DND-41 (cell line): Measurements from ENCODE around the gene NPDC1.

Experiments
- ATAC-seq: fragments of 200-7000 bp; cut with Tn5 transposase; 3 replicates; pipeline ENCODE4 v1.9.1; 2021; ENCODE audit warnings: low read depth; ENCODE audit not compliant: insufficient read depth
- DNase-seq: peaks from one replicate; pipeline ENCODE4 v3.0.0-alpha.2; 2020
- H2AFZ ChIP-seq: 2 replicates; pipeline ENCODE4 v1.6.0; 2012; ENCODE audit warnings: low read depth, low read length
- H3K27ac ChIP-seq: 2 replicates; pipeline ENCODE4 v1.5.1; 2012; ENCODE audit warnings: low read length, inconsistent platforms
- H3K27me3 ChIP-seq: fragments of 200-600 bp; sonication (generic); 2 replicates; pipeline ENCODE4 v1.6.0; 2012; ENCODE audit warnings: low read length, mild to moderate bottlenecking, inconsistent platforms; ENCODE audit not compliant: insufficient read depth, poor library complexity
- H3K36me3 ChIP-seq: 2 replicates; pipeline ENCODE4 v1.5.1; 2012; ENCODE audit warnings: low read length, inconsistent platforms; ENCODE audit not compliant: insufficient read depth
- H3K4me1 ChIP-seq: 2 replicates; pipeline ENCODE4 v1.5.1; 2012; ENCODE audit warnings: mild to moderate bottlenecking, low read length; ENCODE audit not compliant: insufficient read depth
- H3K4me2 ChIP-seq: 2 replicates; pipeline ENCODE4 v1.6.0; 2012; ENCODE audit warnings: mild to moderate bottlenecking, moderate library complexity, low read length, inconsistent platforms; ENCODE audit not compliant: insufficient read depth
- H3K4me3 ChIP-seq, 2 experiments: fragments of 200-600 bp in 1 of 2; shearing (Covaris generic) in 1 of 2; 2 replicates each; pipeline ENCODE4 v1.5.1; 2012 to 2016; ENCODE audit warnings: inconsistent platforms in 2 of 2, low read length in 2 of 2, mild to moderate bottlenecking in 2 of 2, low read depth in 1 of 2, moderate library complexity in 1 of 2
- H3K79me2 ChIP-seq: 2 replicates; pipeline ENCODE4 v1.6.0; 2012; ENCODE audit warnings: low read length, inconsistent platforms; ENCODE audit not compliant: insufficient read depth
- H3K9ac ChIP-seq: 2 replicates; pipeline ENCODE4 v1.6.0; 2012; ENCODE audit warnings: low read depth, mild to moderate bottlenecking, inconsistent platforms, low read length, moderate library complexity
- H3K9me3 ChIP-seq: 2 replicates; pipeline ENCODE4 v1.5.1; 2012; ENCODE audit warnings: low read length, moderate library complexity, mild to moderate bottlenecking, inconsistent platforms; ENCODE audit not compliant: insufficient read depth, severe bottlenecking
- H4K20me1 ChIP-seq: 2 replicates; pipeline ENCODE4 v1.6.0; 2012; ENCODE audit warnings: low read length; ENCODE audit not compliant: insufficient read depth
- EZH2 ChIP-seq: IDR thresholded peaks from 3 replicates; pipeline ENCODE4 v1.6.1; 2012; ENCODE audit warnings: borderline replicate concordance, low read depth, mild to moderate bottlenecking, moderate library complexity, low read length, inconsistent platforms; ENCODE audit not compliant: severe bottlenecking
- TF ChIP-seq, protein P1 (sequence below): IDR thresholded peaks from 2 replicates; pipeline ENCODE4 v1.5.1; 2012; ENCODE audit warnings: borderline replicate concordance, low read length, moderate library complexity, mild to moderate bottlenecking; ENCODE audit not compliant: poor library complexity, severe bottlenecking; ENCODE audit errors: extremely low read depth

Gene NPDC1

DNA sequence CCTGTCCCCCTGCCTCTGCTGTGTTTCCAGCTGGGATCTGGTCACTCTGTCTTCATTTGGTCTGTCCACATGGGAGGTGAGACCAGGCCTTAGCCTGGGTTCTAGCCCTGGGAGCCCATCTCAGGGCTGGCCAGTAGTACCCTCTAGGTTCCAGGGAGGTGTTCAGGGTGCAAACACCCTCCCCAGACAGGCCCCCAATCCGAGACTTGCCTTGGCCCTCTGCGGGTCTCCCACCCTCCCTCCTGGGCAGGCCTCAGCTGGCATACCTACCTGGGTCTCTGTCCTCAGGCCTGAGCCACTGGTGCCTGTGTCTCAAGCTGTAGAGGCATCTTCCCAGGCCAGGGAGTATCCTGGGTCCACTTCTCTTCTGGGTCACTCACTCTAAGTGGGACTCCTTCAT, 25.3 kb upstream of the NPDC1 start:
- H3K4me2 ChIP-seq = peak overlapping the region; percentile 97
- peaks cover 16% of the 10 kb centered on the region for H3K79me2 ChIP-seq
- H3K27ac ChIP-seq = peak overlapping the region; percentile 32
- H3K36me3 ChIP-seq = peaks cover 4% of the 10 kb centered on the region; the same call in 1 of the 2 replicates
- no peaks in the 10 kb centered on the region for H3K9me3 ChIP-seq
- TF ChIP-seq EZH2 = no peak
- no peak for DNase-seq
- H2AFZ ChIP-seq = peak overlapping the region; percentile 62; the same call in 1 of the 2 replicates
- H4K20me1 ChIP-seq = peaks cover 26% of the 10 kb centered on the region
- peak overlapping the region; percentile 60 for H3K9ac ChIP-seq
- H3K4me3 ChIP-seq = peak overlapping the region; percentile 9 to 76; a peak in 3 of 4 replicates
- ATAC-seq = no peak
- H3K27me3 ChIP-seq = no peaks in the 10 kb centered on the region
- peaks cover 37% of the 10 kb centered on the region for H3K4me1 ChIP-seq

DNA sequence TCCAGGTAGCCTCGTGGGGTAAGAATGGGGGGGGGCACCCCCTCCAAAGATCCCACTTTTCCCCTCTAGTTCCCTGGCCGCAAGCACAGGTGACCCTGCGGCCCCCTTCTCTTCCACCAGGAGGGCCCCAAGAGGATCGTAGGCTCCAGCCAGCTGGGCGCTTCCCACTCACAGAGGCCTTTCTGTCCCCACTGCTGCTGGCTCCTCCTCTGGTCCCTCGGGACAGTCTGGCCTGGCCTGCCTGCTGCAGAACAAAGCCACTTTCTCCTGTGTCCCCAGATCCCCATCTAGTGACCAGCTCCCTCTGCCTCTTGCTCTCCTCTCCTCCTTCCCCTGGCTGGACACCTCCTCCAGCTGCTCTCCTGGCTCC, 24.9 kb upstream of the NPDC1 start:
- peaks cover 29% of the 10 kb centered on the region for H4K20me1 ChIP-seq
- peaks cover 37% of the 10 kb centered on the region for H3K4me1 ChIP-seq
- no peak for TF ChIP-seq EZH2
- TF ChIP-seq, protein P1, sequence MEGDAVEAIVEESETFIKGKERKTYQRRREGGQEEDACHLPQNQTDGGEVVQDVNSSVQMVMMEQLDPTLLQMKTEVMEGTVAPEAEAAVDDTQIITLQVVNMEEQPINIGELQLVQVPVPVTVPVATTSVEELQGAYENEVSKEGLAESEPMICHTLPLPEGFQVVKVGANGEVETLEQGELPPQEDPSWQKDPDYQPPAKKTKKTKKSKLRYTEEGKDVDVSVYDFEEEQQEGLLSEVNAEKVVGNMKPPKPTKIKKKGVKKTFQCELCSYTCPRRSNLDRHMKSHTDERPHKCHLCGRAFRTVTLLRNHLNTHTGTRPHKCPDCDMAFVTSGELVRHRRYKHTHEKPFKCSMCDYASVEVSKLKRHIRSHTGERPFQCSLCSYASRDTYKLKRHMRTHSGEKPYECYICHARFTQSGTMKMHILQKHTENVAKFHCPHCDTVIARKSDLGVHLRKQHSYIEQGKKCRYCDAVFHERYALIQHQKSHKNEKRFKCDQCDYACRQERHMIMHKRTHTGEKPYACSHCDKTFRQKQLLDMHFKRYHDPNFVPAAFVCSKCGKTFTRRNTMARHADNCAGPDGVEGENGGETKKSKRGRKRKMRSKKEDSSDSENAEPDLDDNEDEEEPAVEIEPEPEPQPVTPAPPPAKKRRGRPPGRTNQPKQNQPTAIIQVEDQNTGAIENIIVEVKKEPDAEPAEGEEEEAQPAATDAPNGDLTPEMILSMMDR = no peak
- peak overlapping the region; percentile 60 for H3K9ac ChIP-seq
- H3K4me3 ChIP-seq = peak overlapping the region; percentile 9 to 76; a peak in 3 of 4 replicates
- H3K27ac ChIP-seq = peak overlapping the region; percentile 32
- peaks cover 8% of the 10 kb centered on the region for H3K36me3 ChIP-seq
- no peaks in the 10 kb centered on the region for H3K9me3 ChIP-seq
- peaks cover 16% of the 10 kb centered on the region for H3K79me2 ChIP-seq
- peak overlapping the region; percentile 62 for H2AFZ ChIP-seq
- DNase-seq = no peak
- peak overlapping the region; percentile 97 for H3K4me2 ChIP-seq
- ATAC-seq = no peak
- H3K27me3 ChIP-seq = no peaks in the 10 kb centered on the region

DNA sequence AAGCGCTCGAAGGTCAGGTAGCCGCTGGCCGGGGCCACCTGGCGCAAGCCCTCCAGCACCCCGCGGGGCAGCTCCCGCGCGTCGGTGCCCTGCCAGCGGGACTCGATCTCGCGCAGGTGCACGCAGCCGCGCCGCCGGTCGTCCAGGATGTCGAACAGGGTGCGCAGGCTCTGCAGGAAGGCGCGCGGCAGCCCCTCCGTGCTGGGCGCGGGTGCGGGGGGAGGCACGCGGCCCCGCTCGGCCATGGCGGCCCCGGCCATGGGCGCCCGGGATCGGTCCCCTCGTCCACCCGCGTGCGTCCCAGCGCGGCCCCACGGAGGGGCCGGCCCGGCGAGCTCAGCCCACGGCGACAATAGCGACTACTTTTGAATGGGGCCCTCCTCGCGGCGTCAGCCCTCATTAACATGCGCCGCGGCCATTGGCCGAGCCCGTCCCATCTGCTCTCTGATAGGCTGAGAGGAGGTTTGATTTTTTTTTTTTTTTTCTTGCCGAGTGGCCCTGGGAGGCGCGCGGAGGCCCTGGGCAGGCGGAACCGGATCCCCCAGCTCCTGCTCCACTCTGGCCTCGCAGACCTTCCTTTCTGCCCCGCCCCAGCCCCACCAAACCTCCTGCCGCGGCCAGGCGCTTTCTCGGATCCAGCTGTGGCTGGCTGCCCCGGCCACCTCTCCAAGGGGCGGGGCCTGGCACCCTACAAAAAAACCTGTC, 24.4 kb upstream of the NPDC1 start, which contains the start of gene SAPCD2:
SAPCD2 (minus strand) TSS at position 357 of the 705 bp plus-strand sequence; CDS start at position 260, 97 bp downstream.
- TF ChIP-seq EZH2 = no peak
- TF ChIP-seq, protein P1 = no peak
- H3K9ac ChIP-seq = peak within 1 kb of the TSS; percentile 60
- peaks cover 34% of the 10 kb centered on the region for H4K20me1 ChIP-seq
- H3K9me3 ChIP-seq = no peaks in the 10 kb centered on the region
- H2AFZ ChIP-seq = peak within 1 kb of the TSS; percentile 70
- H3K27ac ChIP-seq = peak within 1 kb of the TSS; percentile 32
- peaks cover 16% of the 10 kb centered on the region for H3K79me2 ChIP-seq
- ATAC-seq = peak; percentile 86
- peak within 1 kb of the TSS; percentile 53 to 76; a peak in 3 of 4 replicates for H3K4me3 ChIP-seq
- H3K27me3 ChIP-seq = no peaks in the 10 kb centered on the region
- peak; percentile 89 for DNase-seq
- H3K4me1 ChIP-seq = peaks cover 37% of the 10 kb centered on the region
- peak within 1 kb of the TSS; percentile 97 for H3K4me2 ChIP-seq
- H3K36me3 ChIP-seq = peaks cover 13% of the 10 kb centered on the region

DNA sequence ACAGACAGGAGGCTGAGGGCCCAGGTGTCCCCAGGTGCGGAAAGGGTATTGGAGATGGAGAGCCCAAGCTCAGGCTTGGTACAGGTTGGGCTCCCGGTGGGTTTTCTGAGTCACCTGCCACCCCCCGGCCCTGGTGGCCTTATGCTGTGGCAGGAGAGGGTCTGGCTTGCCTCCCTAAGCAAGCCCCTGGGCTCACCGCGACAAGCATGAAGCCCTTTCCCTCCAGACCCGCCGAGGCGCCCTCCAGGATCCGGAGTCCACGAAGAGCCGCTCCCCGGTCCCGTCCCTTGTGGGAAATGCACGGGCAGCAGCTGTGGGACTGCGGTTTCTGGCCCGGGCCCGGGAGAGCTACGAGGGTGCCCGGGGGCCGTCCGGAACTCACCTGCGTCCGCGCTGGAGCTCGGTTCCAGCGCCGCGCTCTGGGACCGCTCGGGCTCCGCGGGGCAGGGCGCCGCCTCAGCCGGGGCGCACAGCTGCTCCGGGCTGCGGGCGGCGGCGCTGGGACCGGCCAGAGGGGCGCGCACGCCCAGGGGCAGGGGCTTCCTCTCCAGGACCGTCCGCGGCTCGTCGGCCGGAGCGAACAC, 23.6 kb upstream of the NPDC1 start:
- Histone ChIP-seq H3K79me2 (peaks cover 16% of the 10 kb centered on the region), H2AFZ (no peak overlapping the region; the same call in 1 of the 2 replicates), H3K4me2 (peak overlapping the region; percentile 97), H3K9me3 (no peaks in the 10 kb centered on the region), H3K4me3 (peak overlapping the region; percentile 53 to 76; a peak in 3 of 4 replicates), H3K36me3 (peaks cover 20% of the 10 kb centered on the region), H3K27ac (peak overlapping the region; percentile 6; the same call in 1 of the 2 replicates), H3K9ac (peak overlapping the region; percentile 60), H3K27me3 (no peaks in the 10 kb centered on the region), H4K20me1 (peaks cover 38% of the 10 kb centered on the region), H3K4me1 (peaks cover 37% of the 10 kb centered on the region)
- TF ChIP-seq EZH2 = no peak
- TF ChIP-seq, protein P1 = no peak
- DNase-seq (peak; percentile 23), ATAC-seq (peak; percentile 25; the same call in 1 of the 3 replicates)
